Inferior parietal cortex (tissue), 1 donor: ENCODE measurements around the gene ICE1.
"Not testable (repeated sequence)": the region's sequence is repeated elsewhere in the genome, so short reads cannot be mapped to it uniquely, and the experiment has no call there.

Experiments used
- DNase-seq: peaks from one replicate; pipeline ENCODE4 v3.0.0-alpha.2; 2016; ENCODE audit errors: extremely low spot score

Gene ICE1

GRCh38 chr5:5421961-5422818 lies at the start of gene ICE1:
TSS of gene ICE1 (plus strand) at chr5:5422677. CDS start at chr5:5422916, 239 bp downstream.
- DNase-seq: peak; percentile 98

- no peak for DNase-seq
These were observed 49.5 kb upstream of the ICE1 start for GRCh38 chr5:5372930-5373329.

- no peak for DNase-seq
These were observed 49.0 kb upstream of the ICE1 start for GRCh38 chr5:5373351-5373989.

- no peak for DNase-seq
These were observed 48.3 kb upstream of the ICE1 start for GRCh38 chr5:5374009-5374715.

- DNase-seq: no peak
These were observed 44.7 kb upstream of the ICE1 start for GRCh38 chr5:5377780-5378179.

GRCh38 chr5:5378531-5378930 lies 43.9 kb upstream of the ICE1 start:
- no peak for DNase-seq

- DNase-seq: peak; percentile 46
These were observed 42.2 kb upstream of the ICE1 start for GRCh38 chr5:5380298-5380697.

GRCh38 chr5:5381310-5381913 lies 41.1 kb upstream of the ICE1 start:
- peak; percentile 68 for DNase-seq

GRCh38 chr5:5383461-5383860 lies 39.0 kb upstream of the ICE1 start:
- DNase-seq: peak; percentile 31

- no peak for DNase-seq
These were observed 37.7 kb upstream of the ICE1 start for GRCh38 chr5:5384660-5385330.

GRCh38 chr5:5385331-5385662 lies 37.2 kb upstream of the ICE1 start:
- no peak for DNase-seq

- no peak for DNase-seq
These were observed 36.1 kb upstream of the ICE1 start for GRCh38 chr5:5386329-5386728.

- no peak for DNase-seq
These were observed 35.3 kb upstream of the ICE1 start for GRCh38 chr5:5387192-5387591.

- no peak for DNase-seq
These were observed 34.7 kb upstream of the ICE1 start for GRCh38 chr5:5387777-5388176.

GRCh38 chr5:5390121-5390869 lies 32.2 kb upstream of the ICE1 start:
- DNase-seq: not testable (repeated sequence)

- not testable (repeated sequence) for DNase-seq
These were observed 30.0 kb upstream of the ICE1 start for GRCh38 chr5:5392504-5392903.

- peak; percentile 66 for DNase-seq
These were observed 28.0 kb upstream of the ICE1 start for GRCh38 chr5:5394384-5394986.

GRCh38 chr5:5395093-5395492 lies 27.4 kb upstream of the ICE1 start:
- DNase-seq: not testable (repeated sequence)

GRCh38 chr5:5398071-5398470 lies 24.4 kb upstream of the ICE1 start:
- no peak for DNase-seq

- no peak for DNase-seq
These were observed 21.4 kb upstream of the ICE1 start for GRCh38 chr5:5401095-5401494.

- DNase-seq: no peak
These were observed 18.7 kb upstream of the ICE1 start for GRCh38 chr5:5403741-5404140.
